GM19455 (cell line): ENCODE measurements around the gene UBXN10.
"Not testable (repeated sequence)": the region's sequence is repeated elsewhere in the genome, so short reads cannot be mapped to it uniquely, and the experiment has no call there.

ENCODE experiments used
- ATAC-seq: cut with Tn5 transposase; IDR thresholded peaks from one replicate; pipeline ENCODE4 v1.9.1; 2021; ENCODE audit not compliant: unreplicated experiment

UBXN10 gene

DNA sequence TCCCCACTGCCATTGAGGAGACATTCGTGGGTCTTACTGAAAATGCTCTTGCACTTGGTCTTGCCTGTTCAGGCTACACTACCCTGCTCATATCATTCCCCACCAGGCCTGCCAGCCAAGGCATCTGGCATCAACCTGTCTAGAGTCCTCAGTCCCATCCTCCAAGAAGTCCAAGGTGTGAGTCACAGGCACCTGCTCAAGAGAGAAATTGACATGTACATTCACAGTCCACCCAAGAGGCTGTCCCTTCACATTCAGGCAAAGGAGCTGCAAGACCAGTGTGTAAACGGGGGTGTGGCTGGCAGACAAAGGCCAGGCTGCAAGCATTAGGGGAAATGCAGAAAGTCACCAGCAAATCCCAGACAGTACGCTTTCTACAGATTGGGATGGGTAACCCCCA is 13.5 kb downstream of the UBXN10 start:
- no peak for ATAC-seq

DNA sequence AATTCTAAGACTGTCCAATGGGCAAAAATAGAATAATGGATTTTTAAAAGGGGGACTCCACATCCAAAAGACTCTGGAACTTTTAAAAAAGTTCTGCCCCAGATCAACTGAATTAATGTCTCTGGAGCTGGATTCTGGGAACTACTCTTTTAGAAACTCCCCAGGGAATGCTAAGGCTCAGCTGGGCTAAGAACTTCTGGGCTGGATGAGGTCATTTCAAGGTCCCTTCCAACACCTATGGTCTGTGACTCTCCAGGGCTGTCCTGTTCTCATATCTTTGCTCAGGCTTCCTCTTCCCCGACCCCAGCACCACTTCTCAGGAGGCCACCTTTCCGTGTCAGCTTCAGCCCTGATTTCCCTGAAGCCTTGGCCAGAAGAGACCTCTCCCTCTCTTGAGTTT is 13.9 kb downstream of the UBXN10 start:
- no peak for ATAC-seq

DNA sequence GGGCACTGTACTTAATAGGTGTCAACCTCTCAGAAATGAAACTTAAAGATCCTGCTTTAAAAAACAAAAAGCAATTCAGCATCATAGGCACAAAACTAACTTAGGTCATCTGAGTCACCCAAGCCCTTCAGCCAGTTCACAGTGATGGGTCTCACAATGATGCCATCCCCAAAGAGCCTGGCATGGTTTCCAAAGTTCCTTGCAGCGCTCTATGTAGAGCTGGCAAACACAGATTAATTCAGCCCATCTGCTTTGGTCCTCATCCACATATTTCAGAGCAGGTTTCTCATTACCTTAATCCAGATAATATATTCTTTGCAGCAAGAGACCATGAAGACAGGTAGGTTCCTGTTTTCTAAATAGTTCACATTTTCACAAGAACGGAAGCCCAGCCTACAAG is 15.1 kb downstream of the UBXN10 start:
- no peak for ATAC-seq

DNA sequence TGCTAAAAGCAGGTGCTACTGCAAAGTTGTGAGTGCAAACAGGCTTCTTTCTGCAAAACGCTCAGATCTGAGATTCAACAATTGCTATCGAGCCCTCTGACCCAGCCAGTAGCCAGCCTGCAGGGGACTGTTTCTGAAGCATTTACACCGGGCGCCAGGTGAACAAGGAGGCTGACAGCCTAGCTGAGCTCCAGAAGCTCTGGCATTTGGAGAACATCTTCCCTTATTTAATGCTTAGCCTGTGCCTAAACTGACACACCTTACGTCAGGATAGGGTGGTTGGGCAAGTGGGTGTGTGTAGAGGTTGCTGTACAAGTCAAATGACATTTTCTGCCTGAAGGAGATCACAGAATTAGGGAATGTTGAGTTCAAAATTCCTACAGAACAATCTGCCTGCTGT is 16.3 kb downstream of the UBXN10 start:
- ATAC-seq, result no peak

DNA sequence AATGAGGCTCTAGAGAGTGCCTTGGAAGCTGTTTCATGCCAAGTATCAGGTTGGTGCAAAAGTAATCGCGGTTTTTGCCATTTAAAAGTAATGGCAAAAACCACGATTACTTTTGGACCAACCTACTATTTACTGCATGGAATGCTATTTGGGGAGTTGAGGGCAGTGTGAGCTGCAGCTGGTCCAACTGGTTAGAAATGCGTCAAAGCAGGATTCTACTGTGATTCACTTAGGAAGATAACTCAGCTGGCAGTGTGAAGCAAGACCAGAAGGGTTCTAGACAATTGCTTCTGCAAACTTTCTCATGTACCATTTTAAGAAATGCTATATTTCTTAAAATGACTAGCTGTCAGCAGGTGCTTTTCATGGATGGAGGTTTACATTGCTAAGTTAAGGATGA is 21.6 kb downstream of the UBXN10 start:
- ATAC-seq, result no peak

DNA sequence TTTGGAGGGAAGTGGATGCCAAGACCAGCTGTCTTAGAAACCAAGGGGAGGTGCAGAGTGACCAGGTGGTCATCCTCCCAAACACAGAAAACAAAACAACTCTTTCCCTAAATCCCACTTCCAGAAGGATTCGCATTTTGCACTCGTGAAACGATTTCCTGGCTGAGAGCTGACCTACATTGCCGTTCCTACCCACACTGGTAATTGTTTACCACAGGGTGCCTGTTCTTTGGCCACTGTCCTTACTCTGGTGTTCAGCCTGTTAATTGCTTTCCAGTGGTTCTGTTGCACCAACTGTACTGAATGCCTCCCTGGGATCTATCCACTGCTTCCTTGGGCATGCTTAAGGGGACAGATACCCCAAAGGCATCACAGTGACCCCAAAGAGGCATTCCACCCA is 23.6 kb downstream of the UBXN10 start:
- ATAC-seq, result no peak

DNA sequence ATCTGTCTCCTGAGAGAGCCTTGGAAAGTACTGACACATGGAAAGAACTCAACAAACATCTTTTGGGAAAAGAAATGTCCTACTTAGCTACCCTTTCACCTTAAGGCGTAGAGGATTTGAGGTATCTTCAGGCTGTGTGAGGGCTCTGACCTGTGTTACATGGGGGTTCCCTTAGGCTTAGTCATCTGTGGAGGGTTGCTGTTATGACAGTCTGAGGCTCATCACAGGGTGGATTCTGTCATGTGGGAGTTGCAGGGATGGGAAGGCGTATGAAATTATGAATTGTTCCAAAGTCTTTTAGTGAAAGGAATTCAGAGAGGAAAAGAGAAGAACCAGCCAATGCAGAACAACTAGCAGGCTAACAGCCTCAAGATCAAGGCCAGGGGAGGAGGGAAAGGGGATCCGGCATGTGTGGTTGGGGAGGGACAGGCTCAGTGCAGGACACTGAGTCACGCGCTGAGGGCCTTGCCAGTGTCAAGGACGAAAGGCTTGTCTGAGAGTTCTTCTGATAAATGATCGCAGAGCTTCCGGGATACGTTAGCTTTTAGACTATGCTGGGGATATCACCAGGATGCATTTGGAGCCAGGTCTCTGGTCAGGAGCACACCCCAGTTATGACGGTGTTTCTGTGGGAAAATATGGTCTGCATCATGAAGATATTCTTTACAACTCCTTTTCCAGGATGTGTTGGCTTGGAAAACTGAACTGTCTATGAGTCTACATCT is 25.0 kb downstream of the UBXN10 start:
- ATAC-seq, result no peak

DNA sequence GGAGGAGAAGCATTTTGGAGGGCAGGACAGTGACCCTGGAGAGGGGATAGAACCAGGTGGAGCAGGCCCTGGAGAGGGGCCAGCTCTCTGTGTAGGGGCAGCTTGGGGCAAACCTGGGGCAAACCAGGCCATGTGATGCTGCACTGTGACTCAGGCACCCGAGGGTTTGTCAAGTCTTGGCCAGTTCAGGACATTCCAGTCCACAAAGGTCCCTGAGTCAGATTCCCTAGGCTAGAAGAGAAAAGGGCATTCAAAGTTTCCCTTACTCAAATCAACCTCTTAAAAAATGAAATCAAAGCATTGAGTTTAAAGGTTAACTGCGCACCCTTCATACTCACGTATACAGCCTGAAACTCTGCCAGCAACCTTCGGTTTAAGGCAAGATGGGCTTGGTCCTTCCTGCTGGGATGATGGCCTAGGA is 25.6 kb downstream of the UBXN10 start:
- ATAC-seq, result no peak

DNA sequence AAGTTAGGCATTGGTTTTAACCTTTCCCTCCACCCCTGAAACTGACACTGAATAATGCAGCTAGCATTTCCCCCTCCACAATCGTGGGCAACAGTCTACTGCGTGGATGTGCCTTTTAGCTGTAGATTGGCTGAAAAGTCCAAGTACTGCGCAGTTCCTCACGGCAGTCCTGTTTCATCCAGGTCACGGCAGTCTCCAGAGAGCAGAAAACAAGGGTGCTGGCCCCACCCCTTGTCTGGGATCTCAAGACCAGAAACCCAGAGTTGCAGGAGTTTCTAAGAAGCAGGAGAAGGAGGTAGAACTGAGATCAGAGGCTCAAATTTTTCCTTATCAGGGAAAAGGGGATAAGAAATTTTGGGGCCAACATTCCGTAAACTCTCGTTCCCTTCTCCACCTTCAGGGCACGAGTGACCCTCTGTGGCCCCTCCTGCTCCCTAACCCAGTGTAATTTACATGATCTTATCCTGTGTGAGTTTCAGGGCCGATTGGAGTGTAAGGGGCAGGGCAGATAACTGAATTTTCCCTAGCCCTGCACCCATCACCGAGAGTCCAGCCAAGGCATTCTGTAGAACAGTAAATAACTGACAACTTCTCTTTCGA is 26.3 kb downstream of the UBXN10 start:
- no peak for ATAC-seq

DNA sequence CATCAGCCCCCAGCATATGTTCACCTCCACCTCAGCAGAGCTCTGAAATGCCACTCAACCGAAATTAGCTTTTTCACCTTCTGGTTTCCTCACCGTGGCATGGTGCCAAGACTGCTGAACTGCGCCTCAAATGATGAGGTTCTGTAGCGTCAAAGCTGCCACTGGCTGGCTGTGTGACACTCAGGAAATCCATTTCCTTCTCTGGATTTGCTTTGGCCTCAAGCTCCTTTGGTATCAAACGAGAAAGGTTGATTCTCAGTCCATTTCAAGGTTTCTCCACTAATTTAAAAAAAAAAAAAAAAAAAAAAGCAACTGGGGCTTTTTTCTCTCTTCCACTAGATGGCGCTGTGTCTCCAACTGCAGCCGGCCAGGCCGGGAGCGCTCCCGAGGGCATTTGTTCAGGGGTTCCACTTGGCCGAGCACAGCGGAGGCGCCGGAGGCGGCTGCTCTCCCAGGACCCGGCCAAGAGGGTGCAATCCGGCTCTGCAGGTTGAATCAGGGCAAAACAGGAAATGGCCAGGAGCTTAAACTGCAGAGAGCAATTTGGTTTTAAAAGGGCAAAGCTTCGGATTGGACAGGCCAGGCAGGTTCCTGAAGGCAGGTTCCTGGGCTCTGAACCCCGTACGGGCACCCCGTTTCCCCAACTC is 26.9 kb downstream of the UBXN10 start:
- ATAC-seq, result no peak

DNA sequence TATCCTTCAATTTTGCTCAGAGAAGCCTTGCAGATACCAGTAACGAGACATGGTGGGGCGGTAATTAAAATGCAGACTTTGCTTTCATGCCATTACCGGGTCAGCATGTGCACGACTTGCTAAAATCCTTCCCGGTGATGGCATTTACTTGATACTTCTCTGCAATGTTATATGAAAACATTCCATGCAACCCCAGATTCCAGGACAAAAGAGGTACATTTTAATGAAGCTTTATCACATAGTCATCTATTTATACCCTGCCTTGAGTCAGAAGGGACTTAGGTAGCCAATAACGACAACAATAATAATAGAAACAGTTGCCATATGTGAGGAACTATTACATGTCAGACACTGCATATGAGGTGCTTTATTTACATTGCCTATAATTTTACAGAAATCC is 29.8 kb downstream of the UBXN10 start:
- ATAC-seq, result no peak

DNA sequence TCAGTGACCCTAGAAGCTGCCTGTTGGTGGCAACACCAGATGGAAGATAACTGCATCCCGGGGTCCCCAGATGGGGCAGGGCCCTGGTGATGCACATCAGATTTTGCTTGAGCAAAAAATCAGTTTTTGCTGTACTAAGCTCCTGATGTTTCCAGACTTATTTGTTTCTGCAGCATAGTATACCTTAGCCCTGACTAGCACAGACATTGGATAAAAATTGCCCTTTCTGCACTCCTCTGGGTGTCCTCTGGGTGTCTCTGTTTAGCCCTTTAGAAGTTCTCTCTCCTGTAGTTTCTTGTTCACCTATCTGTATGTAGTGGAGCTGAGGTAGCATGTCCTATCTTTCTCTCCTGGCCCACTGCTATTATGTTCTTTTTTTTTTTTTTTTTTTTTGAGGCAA is 30.7 kb downstream of the UBXN10 start:
- ATAC-seq, result no peak

DNA sequence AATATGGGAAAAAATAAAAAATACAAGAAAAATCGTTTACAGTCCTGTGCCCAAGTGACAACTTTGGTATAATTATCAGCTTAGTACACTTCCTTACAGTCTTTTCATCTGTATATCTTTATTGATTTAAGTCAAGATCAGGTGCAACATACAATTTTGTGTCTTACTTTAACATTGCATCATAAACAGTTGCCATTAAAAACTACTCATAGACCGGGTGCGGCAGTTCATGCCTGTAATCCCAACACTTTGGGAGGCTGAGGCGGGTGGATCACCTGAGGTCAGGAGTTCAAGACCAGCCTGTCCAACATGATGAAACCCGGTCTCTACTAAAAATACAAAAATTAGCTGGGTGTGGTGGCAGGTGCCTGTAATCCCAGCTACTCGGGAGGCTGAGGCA is 33.2 kb downstream of the UBXN10 start:
- ATAC-seq, result not testable (repeated sequence)

DNA sequence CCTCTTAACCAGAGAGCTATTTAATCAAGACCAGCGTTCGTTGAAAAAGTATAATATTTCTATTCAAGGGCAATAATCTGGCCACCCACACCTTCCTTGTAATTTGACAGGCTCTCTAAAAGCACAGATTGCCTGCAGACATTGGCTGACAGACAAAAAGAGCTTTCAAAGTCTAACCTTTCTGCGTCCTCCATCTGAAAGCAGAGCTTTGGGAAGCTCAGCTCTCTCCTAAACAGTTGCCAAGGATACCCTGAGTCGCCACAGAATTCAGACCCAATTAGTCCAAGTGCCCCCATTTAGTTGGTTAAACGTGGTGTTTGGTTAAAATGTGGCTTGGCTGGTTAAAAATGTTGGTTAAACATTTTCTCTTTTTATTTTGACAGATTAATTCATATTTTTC is 34.1 kb downstream of the UBXN10 start:
- no peak for ATAC-seq

DNA sequence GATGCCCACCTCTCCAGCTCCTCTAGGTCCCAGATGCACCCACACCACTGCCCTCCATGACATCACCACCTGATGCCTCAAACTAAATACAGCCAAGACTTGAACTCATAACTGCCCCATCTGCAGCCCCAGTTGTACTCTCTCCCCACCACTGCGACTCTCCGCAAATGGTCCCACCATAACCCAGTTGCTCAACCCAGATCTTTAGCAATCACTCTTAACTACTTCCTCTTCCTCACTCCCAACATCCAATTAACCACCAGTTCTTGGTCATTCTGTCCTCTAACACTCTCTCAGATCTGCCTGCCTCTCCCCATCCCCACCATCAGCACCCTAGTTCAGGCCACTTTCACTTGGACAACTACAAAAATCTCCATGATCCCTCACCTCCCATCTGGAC is 37.2 kb downstream of the UBXN10 start:
- no peak for ATAC-seq

DNA sequence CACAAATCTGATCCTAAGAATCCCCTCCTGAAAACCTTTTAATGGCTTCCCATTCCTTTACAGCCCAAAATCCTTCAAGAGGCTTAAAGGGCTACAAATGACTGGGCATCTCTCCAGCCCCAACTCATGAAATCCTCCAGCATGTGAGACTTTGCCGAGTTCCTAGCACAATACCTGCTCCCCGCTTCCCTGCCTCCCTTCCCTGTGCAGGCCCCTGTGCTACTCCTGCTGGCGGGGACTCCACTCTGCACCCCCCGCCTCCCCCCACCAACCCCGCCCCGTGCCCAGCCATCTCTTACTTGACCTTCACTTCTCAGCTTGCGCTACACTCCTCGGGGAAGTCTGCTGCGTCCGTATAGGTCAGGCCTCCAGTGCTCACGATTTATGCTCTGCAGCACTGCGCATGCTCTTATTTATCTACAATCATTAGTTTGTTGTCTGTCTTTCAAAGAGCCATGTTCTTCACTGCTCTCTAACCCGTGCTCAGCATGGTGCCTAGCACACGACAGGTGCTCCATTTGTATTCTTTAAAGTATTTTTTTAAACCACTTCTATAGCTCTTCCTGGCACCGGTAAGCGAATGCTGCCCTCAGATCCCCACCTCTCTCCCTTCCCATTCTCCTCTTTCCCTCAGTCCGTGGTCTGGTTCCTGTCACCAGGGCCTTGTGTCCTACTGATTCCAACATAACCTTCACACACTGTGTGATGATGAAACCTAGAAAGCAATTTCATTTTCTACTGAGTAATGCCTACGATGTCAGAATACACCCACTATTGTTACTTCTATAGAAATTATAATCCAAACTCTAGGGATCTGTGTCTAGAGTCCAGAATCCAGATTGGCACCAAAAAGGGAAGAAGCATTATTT is 37.9 kb downstream of the UBXN10 start:
- ATAC-seq, result no peak

DNA sequence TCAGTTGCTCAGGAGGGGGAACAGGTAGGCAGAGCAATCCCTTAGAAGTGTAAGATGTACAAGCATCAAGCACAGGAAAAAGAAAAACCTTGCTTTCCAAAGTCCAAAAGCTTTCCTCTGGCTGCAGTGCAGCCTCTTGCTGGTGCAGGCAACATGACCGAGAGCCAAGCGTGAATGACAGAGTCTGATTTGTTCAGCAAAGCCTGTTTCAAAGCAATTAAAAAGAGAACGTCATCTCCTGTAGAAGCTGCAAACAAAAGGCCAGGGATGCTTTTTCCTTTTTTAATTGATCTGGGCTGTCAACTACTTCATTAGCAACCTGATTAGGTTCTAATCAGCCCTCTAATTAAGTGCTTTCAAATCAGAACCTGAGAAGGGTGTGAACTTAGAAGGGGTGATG is 38.6 kb downstream of the UBXN10 start:
- no peak for ATAC-seq

DNA sequence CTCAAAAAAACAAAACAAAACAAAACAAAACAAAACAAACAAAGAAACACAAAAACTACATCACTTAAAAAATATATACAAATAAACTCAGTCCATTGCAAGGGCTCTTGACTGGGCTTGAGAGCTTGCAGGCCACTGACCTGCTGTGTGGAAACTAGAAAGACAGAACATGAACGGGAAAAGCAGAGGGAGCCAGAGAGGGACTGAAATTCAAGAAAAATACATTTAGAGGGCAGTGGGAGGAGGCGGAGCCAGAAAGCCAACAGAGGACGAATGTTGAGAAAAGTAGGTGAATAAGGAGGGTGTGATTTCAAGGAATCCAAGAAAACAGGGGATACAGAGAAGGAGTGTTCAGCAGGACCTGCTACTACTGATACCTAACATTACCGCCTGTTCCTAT is 41.8 kb downstream of the UBXN10 start:
- no peak for ATAC-seq

DNA sequence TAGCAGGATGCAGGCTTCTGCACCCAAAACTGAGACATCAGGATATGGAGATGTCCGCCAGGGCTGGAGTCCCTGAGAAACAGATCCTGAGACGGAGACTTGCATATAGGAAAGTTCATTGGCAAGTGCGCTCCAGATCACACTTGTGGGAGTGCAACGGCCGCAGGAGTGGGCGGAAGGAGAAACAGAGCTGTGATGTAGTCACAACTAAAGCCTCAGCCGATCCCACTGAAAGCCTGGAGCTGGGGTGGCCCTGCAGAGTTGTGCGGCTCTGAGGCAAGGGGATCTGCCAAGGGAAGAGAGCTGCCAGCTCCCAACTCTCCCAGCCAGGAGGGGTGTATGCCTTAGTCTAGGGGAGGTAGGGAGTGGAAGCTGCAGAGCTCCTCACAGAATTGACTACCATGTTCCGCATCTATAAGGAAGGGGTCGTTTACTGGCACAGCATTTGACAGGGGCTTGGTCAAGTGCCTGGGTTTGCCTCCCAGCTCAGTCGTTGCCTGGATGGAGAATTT is 42.5 kb downstream of the UBXN10 start:
- no peak for ATAC-seq

DNA sequence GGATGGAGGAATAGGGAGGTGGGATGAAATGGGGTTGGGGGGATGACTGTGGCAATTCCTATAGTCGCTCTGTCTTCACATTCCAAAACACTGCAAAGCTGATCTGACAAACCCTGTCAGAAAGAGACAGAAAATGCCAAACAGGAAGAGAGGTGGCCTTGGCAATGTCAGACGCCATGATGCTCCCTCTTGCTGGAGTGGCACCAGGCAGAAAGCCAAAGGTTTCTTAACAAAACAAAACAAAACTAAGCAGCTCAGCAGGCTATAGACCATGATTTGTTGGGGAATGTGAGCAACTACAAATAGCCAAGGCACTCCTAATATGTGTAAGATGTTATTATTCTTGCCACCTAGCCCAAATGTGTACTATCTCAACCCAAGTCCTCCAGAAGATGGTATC is 43.3 kb downstream of the UBXN10 start:
- no peak for ATAC-seq

DNA sequence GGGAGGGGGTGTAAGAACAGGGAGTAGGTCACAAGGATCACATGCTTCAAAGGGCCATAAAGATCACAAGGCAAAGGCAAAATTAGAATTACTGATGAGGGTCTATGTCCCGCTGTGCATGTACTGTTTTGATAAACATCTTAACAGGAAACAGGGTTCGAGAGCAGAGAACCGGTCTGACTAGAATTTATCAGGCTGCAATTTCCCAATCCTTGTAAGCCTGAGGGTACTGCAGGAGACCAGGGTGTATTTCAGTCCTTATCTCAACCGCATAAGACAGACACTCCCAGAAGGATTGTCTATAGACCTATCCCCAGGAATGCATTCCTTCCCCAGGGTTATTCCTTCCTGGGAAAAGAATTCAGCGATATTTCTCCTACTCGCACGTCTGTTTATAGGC is 46.7 kb downstream of the UBXN10 start:
- not testable (repeated sequence) for ATAC-seq
